ENCODE data around the gene KRT76. TPM values are rescaled to one million over a fixed set of nuclear protein-coding genes. Genes with fewer than 3 reads are reported as not detected.

KRT76 gene
- not detected in 2 replicates for total RNA-seq

- DNase-seq (ENCODE audit: low read depth in 2 of 2), result no peak
Observed at GRCh38 chr12:52776913-52777395, at the start of gene KRT76. Gene KRT76 (minus strand): TSS chr12:52777345. CDS start chr12:52777291, 54 bp downstream.

- DNase-seq (ENCODE audit: low read depth in 2 of 2), result no peak
Observed at GRCh38 chr12:52825961-52826360, 48.8 kb upstream of the KRT76 start.

GRCh38 chr12:52824741-52825410 lies 47.7 kb upstream of the KRT76 start:
- no peak for DNase-seq (ENCODE audit: low read depth in 2 of 2)

GRCh38 chr12:52823761-52824450 lies 46.8 kb upstream of the KRT76 start:
- no peak for DNase-seq (ENCODE audit: low read depth in 2 of 2)

- DNase-seq (ENCODE audit: low read depth in 2 of 2), result no peak
Observed at GRCh38 chr12:52822771-52823510, 45.8 kb upstream of the KRT76 start.

GRCh38 chr12:52821826-52822660 lies 44.9 kb upstream of the KRT76 start:
- DNase-seq (ENCODE audit: low read depth in 2 of 2), result no peak

GRCh38 chr12:52821071-52821730 lies 44.1 kb upstream of the KRT76 start:
- DNase-seq (ENCODE audit: low read depth in 2 of 2), result no peak

GRCh38 chr12:52820521-52820920 lies 43.4 kb upstream of the KRT76 start:
- DNase-seq (ENCODE audit: low read depth in 2 of 2), result no peak

GRCh38 chr12:52819731-52820510 lies 42.8 kb upstream of the KRT76 start:
- no peak for DNase-seq (ENCODE audit: low read depth in 2 of 2)

- no peak for DNase-seq (ENCODE audit: low read depth in 2 of 2)
Observed at GRCh38 chr12:52818887-52819420, 41.8 kb upstream of the KRT76 start.

GRCh38 chr12:52818388-52818787 lies 41.2 kb upstream of the KRT76 start:
- DNase-seq (ENCODE audit: low read depth in 2 of 2), result no peak

- no peak for DNase-seq (ENCODE audit: low read depth in 2 of 2)
Observed at GRCh38 chr12:52817699-52818238, 40.6 kb upstream of the KRT76 start.

GRCh38 chr12:52817003-52817698 lies 40.0 kb upstream of the KRT76 start:
- no peak for DNase-seq (ENCODE audit: low read depth in 2 of 2)

GRCh38 chr12:52815676-52816588 lies 38.8 kb upstream of the KRT76 start:
- DNase-seq (ENCODE audit: low read depth in 2 of 2), result no peak

- no peak for DNase-seq (ENCODE audit: low read depth in 2 of 2)
Observed at GRCh38 chr12:52815161-52815560, 38.0 kb upstream of the KRT76 start.

GRCh38 chr12:52814710-52815155 lies 37.6 kb upstream of the KRT76 start:
- DNase-seq (ENCODE audit: low read depth in 2 of 2), result no peak

- no peak for DNase-seq (ENCODE audit: low read depth in 2 of 2)
Observed at GRCh38 chr12:52813885-52814709, 37.0 kb upstream of the KRT76 start, which contains the start of gene KRT4. Gene KRT4 (minus strand): TSS chr12:52814116. CDS start chr12:52814058, 58 bp downstream.
